ENCODE measurements around the gene GINM1.

Gene GINM1

GRCh38 chr6:149586149-149586548 is 20.0 kb downstream of the GINM1 start:
- TF ChIP-seq TARDBP (IDR thresholded peaks at IDR 0.05) (no peak), ELF4 (IDR thresholded peaks at IDR 0.05) (no peak), FOXK2 (IDR thresholded peaks at IDR 0.05) (no peak), BHLHE40 (IDR thresholded peaks at IDR 0.05; ENCODE audit: borderline replicate concordance) (no peak), LEF1 (IDR thresholded peaks at IDR 0.05; ENCODE audit: borderline replicate concordance) (no peak), FOXA1 (IDR thresholded peaks at IDR 0.05) (no peak)
- no peak for DNase-seq (ENCODE audit: extremely low spot score)
- ChIA-PET CTCF (no interaction called here), POLR2A (interaction anchor here (0.6 kb wide), 1 partner anchor 38 kb away, joined by 3 read pairs; no protein-coding TSS in a partner anchor)

- POLR2A ChIA-PET, result no interaction called here
- CTCF ChIA-PET, result interaction anchor here (1.0 to 1.1 kb wide), 2 partner anchors 32 to 52 kb away, joined by 3 read pairs; no protein-coding TSS in a partner anchor
Measured at GRCh38 chr6:149592983-149593382, 26.8 kb downstream of the GINM1 start.

GRCh38 chr6:149593408-149593807 is 27.2 kb downstream of the GINM1 start:
- POLR2A ChIA-PET, result no interaction called here
- CTCF ChIA-PET, result interaction anchor here (1.0 to 1.1 kb wide), 2 partner anchors 33 to 52 kb away, joined by 3 read pairs; no protein-coding TSS in a partner anchor
- DNase-seq (ENCODE audit: extremely low spot score), result no peak
- TF ChIP-seq BHLHE40 (IDR thresholded peaks at IDR 0.05; ENCODE audit: borderline replicate concordance) (no peak), SP1 (IDR thresholded peaks at IDR 0.05) (no peak), ARNT (IDR thresholded peaks at IDR 0.05) (no peak), L3MBTL2 (conservative IDR thresholded peaks at IDR 0.05) (no peak), ELF4 (IDR thresholded peaks at IDR 0.05) (no peak), CTBP1 (IDR thresholded peaks at IDR 0.05; ENCODE audit: borderline replicate concordance) (no peak), SUZ12 (IDR thresholded peaks at IDR 0.05) (no peak), ZNF384 (IDR thresholded peaks at IDR 0.05) (no peak), PKNOX1 (IDR thresholded peaks at IDR 0.05) (no peak), TARDBP (IDR thresholded peaks at IDR 0.05) (no peak), FOXK2 (IDR thresholded peaks at IDR 0.05) (no peak), HDGF (IDR thresholded peaks at IDR 0.05; ENCODE audit: borderline replicate concordance) (no peak), NFRKB (IDR thresholded peaks at IDR 0.05) (no peak), FOXA1 (IDR thresholded peaks at IDR 0.05) (no peak), FOXM1 (IDR thresholded peaks at IDR 0.05; ENCODE audit: borderline replicate concordance) (no peak), LEF1 (IDR thresholded peaks at IDR 0.05; ENCODE audit: borderline replicate concordance) (no peak)

More at GRCh38 chr6:149592983-149593382, 26.8 kb downstream of the GINM1 start:
- TF ChIP-seq L3MBTL2 (conservative IDR thresholded peaks at IDR 0.05) (no peak), ELF4 (IDR thresholded peaks at IDR 0.05) (no peak), CTBP1 (IDR thresholded peaks at IDR 0.05; ENCODE audit: borderline replicate concordance) (no peak), HDGF (IDR thresholded peaks at IDR 0.05; ENCODE audit: borderline replicate concordance) (no peak), FOXM1 (IDR thresholded peaks at IDR 0.05; ENCODE audit: borderline replicate concordance) (no peak), ARNT (IDR thresholded peaks at IDR 0.05) (no peak), SP1 (IDR thresholded peaks at IDR 0.05) (no peak), LEF1 (IDR thresholded peaks at IDR 0.05; ENCODE audit: borderline replicate concordance) (no peak), NFRKB (IDR thresholded peaks at IDR 0.05) (no peak), TARDBP (IDR thresholded peaks at IDR 0.05) (no peak), FOXK2 (IDR thresholded peaks at IDR 0.05) (no peak), FOXA1 (IDR thresholded peaks at IDR 0.05) (no peak), SUZ12 (IDR thresholded peaks at IDR 0.05) (no peak)
- DNase-seq (ENCODE audit: extremely low spot score), result no peak

DNA sequence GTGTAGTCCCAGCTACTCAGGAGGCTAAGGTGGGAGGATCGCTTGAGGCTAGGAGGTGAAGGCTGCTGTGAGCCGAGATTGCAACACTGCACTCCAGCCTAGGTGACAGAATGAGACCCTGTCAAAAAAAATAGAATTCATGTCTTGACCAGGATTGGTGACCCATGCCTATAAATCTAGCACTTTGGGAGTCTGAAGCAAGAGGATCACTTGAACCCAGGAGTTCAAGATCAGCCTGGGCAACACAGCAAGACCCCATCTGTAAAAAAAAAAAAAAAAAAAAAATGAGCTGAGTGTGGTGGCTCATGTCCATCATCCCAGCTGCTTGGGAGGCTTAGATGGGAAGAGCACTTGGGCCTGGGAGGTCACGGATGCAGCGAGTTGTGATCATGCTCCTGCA is 34.3 kb downstream of the GINM1 start:
- 0 out of 2 replicates have a peak, but pooled peaks have one; percentile 39 for TF ChIP-seq ZNF384 (IDR thresholded peaks at IDR 0.05)
- TF ChIP-seq SUZ12 (IDR thresholded peaks at IDR 0.05), result no peak
- CTCF ChIA-PET, result interaction anchor here (0.6 kb wide), 1 partner anchor 29 kb away, joined by 3 read pairs; no protein-coding TSS in a partner anchor
- POLR2A ChIA-PET, result no interaction called here
- no peak for DNase-seq (ENCODE audit: extremely low spot score)

DNA sequence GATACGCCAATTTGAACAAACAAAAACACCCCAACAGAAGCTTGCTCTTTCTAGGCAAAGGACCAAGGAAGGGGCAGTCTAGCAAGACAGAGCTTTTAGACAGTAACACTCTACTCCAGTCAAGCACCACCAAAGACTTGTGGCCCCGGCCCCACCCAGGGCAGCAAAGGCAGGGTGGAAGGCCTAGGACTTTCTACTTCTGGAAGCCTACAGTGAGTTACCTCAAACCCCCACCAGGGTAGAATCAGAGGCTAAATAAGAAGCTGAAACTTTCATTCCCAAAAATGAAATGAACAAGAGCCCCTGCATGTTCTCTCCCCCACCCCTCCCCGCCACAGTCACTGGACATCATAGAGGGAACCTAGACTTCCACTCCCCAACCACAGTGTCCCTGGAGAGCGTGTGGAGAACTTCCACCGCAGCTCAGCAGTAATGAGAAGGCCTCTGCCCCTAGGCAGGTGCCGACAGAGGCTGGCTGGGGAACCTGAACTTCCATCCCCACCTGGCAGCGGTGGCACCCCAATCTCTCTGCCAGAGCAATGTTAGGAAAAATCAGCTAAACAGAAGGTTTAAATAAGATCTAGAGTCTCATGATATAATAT is 42.3 kb downstream of the GINM1 start:
- POLR2A ChIA-PET, result no interaction called here
- CTCF ChIA-PET, result no interaction called here
- no peak for TF ChIP-seq PKNOX1 (IDR thresholded peaks at IDR 0.05)
- DNase-seq (ENCODE audit: extremely low spot score), result no peak

GRCh38 chr6:149614337-149614736 is 48.2 kb downstream of the GINM1 start:
- TF ChIP-seq ZNF384 (IDR thresholded peaks at IDR 0.05) (no peak), CTBP1 (IDR thresholded peaks at IDR 0.05; ENCODE audit: borderline replicate concordance) (no peak), NFRKB (IDR thresholded peaks at IDR 0.05) (no peak), SUZ12 (IDR thresholded peaks at IDR 0.05) (no peak), BHLHE40 (IDR thresholded peaks at IDR 0.05; ENCODE audit: borderline replicate concordance) (no peak), FOXM1 (IDR thresholded peaks at IDR 0.05; ENCODE audit: borderline replicate concordance) (no peak), L3MBTL2 (conservative IDR thresholded peaks at IDR 0.05) (no peak), LEF1 (IDR thresholded peaks at IDR 0.05; ENCODE audit: borderline replicate concordance) (no peak), FOXA1 (IDR thresholded peaks at IDR 0.05) (no peak)
- DNase-seq (ENCODE audit: extremely low spot score), result no peak
- ChIA-PET POLR2A (no interaction called here), CTCF (no interaction called here)

GRCh38 chr6:149615805-149616204 is 49.6 kb downstream of the GINM1 start:
- no peak for DNase-seq (ENCODE audit: extremely low spot score)
- TF ChIP-seq PKNOX1 (IDR thresholded peaks at IDR 0.05) (peak; percentile 43), HDGF (IDR thresholded peaks at IDR 0.05; ENCODE audit: borderline replicate concordance) (no peak)
- POLR2A ChIA-PET, result no interaction called here
- CTCF ChIA-PET, result no interaction called here

Data from HEK293T (cell line).